GM12878 (cell line): ENCODE results near the gene KIF21B. TPM values are rescaled to one million over a fixed set of nuclear protein-coding genes. Genes with fewer than 3 reads are reported as not detected.

Source experiments
- ATAC-seq: fragments of 200-7000 bp; cut with Tn5 transposase; 3 replicates; pipeline ENCODE4 v1.9.1; 2020; ENCODE audit warnings: mild to moderate bottlenecking, moderate library complexity
- BruUV-seq: library from RNA; stranded (reverse); fragments of 400-500 nt; replicated peaks from 2 replicates; lab custom pipeline; 2021; lab: Mats Ljungman, UMichigan
- CTCF ChIA-PET: fragments of 300-600 bp; sonication (Branson Sonifier 250); formaldehyde crosslinking; extraction: SDS; loops from one replicate; lab custom pipeline; 2021; ENCODE audit warnings: inconsistent platforms; lab: Yijun Ruan, JAX
- POLR2A ChIA-PET: fragments of 350-600 bp; formaldehyde crosslinking; extraction: SDS; loops from one replicate; lab custom pipeline; 2021; ENCODE audit warnings: inconsistent platforms; lab: Charles Lee
- RAD21 ChIA-PET: fragments of 300-600 bp; sonication (Branson Sonifier 250); formaldehyde crosslinking; loops from one replicate; lab custom pipeline; 2023; ENCODE audit warnings: antibody characterized with exemption; ENCODE audit not compliant: unreplicated experiment; lab: Charles Lee
- SMC1A ChIA-PET: fragments of 300-600 bp; sonication (Branson Sonifier 250); formaldehyde crosslinking; loops from one replicate; lab custom pipeline; 2023; ENCODE audit not compliant: unreplicated experiment, uncharacterized antibody; lab: Charles Lee
- DNase-seq: peaks from one replicate; pipeline ENCODE4 v3.0.0-alpha.2; 2011; ENCODE audit warnings: low read depth, low spot score
- FAIRE-seq: peaks from 3 replicates; lab custom pipeline; 2011; peaks lifted over from hg19 to GRCh38; lab: Jason Lieb, UNC
- H2AFZ ChIP-seq: 2 replicates; pipeline ENCODE4 v1.6.0; 2011; ENCODE audit warnings: low read depth, low read length, control low read depth; ENCODE audit not compliant: control insufficient read depth
- H3K27ac ChIP-seq: 2 replicates; pipeline ENCODE4 v1.5.1; 2011; ENCODE audit warnings: control low read depth; ENCODE audit not compliant: control insufficient read depth, insufficient read depth
- H3K27me3 ChIP-seq, 2 experiments: replicated peaks in 1 of 2; 2 replicates each; pipeline versions ENCODE4 v1.6.0 to v1.6.1; 2011; ENCODE audit warnings: low read length in 1 of 2; ENCODE audit not compliant: control insufficient read depth in 2 of 2, insufficient read depth in 2 of 2
- H3K36me3 ChIP-seq, 2 experiments: 2 replicates each; pipeline ENCODE4 v1.5.1; 2011; ENCODE audit warnings: low read length in 1 of 2; ENCODE audit not compliant: control insufficient read depth in 2 of 2, insufficient read depth in 2 of 2
- H3K4me1 ChIP-seq: 2 replicates; pipeline ENCODE4 v1.6.1; 2011; ENCODE audit warnings: mild to moderate bottlenecking, low read length, moderate library complexity, mixed read lengths; ENCODE audit not compliant: control insufficient read depth, insufficient read depth
- H3K4me2 ChIP-seq: 2 replicates; pipeline ENCODE4 v1.6.0; 2011; ENCODE audit warnings: control low read depth; ENCODE audit not compliant: control insufficient read depth, insufficient read depth
- H3K4me3 ChIP-seq: fragments of 200-600 bp; sonication (generic); 2 replicates; pipeline ENCODE4 v1.5.1; 2016
- H3K79me2 ChIP-seq: 2 replicates; pipeline ENCODE4 v1.6.0; 2011; ENCODE audit warnings: low read length; ENCODE audit not compliant: control insufficient read depth, insufficient read depth
- H3K9ac ChIP-seq: 2 replicates; pipeline ENCODE4 v1.8.0; 2011; ENCODE audit warnings: low read length, control low read depth, mixed read lengths; ENCODE audit not compliant: control insufficient read depth, insufficient read depth
- H3K9me3 ChIP-seq: replicated peaks from 3 replicates; pipeline ENCODE4 v1.5.1; 2011; ENCODE audit warnings: mild to moderate bottlenecking, low read length; ENCODE audit not compliant: control insufficient read depth, insufficient read depth
- H4K20me1 ChIP-seq: 2 replicates; pipeline ENCODE4 v1.6.0; 2011; ENCODE audit not compliant: control insufficient read depth, insufficient read depth
- ATF3 ChIP-seq: IDR thresholded peaks from 2 replicates; pipeline ENCODE4 v1.6.1; 2011; ENCODE audit warnings: low read depth, mild to moderate bottlenecking, low read length, moderate library complexity, borderline replicate concordance; ENCODE audit errors: extremely low read depth
- CUX1 ChIP-seq: IDR thresholded peaks from 2 replicates; pipeline ENCODE4 v1.6.1; 2012; ENCODE audit warnings: improper control_type of control experiment, low read depth, low read length; ENCODE audit not compliant: insufficient replicate concordance
- ZNF274 ChIP-seq: IDR thresholded peaks from one replicate; pipeline ENCODE4 v1.8.0; 2011; ENCODE audit not compliant: insufficient read length, insufficient read depth
- WGBS: methylation state at CpG from one replicate; pipeline ENCODE4 v1.1.6; 2016; ENCODE audit warnings: low lambda C conversion rate; ENCODE audit not compliant: insufficient replicate concordance, insufficient coverage; ENCODE audit errors: missing lambda C conversion rate; 5-methylcytosine and 5-hydroxymethylcytosine counted together
- in situ Hi-C: fragments of 300-500 bp; cut with MboI; formaldehyde crosslinking; loops from 9 replicates; pipeline ENCODE4 v1.14.3; 2018; ENCODE audit warnings: mixed read lengths
- intact Hi-C: fragments of 100-400 bp; cut with micrococcal nuclease; formaldehyde crosslinking; loops from one replicate; pipeline ENCODE4 v1.14.2; 2022; ENCODE audit not compliant: unreplicated experiment
- polyA plus RNA-seq, 11 experiments: library from polyadenylated mRNA; depleted of rRNA in 4 of 11; unstranded in 6 of 11; stranded (reverse) in 5 of 11; fragments of >200 nt; fragmentation: Nextera tagmentation in 4 of 11; fragmentation: Illumina TruSeq in 1 of 11; extraction: Ambion mirVana in 4 of 11; extraction: Trizol in 1 of 11; gene quantifications; 1 replicate in 1 of 11; 2 replicates in 10 of 11; pipeline versions ENCODE4 v1.2.1 to v1.2.3, GENCODE V29; 2011 to 2016; ENCODE audit warnings: inconsistent platforms in 2 of 11, missing spikeins in 2 of 11, low read depth in 1 of 11
- total RNA-seq, 4 experiments: library from RNA; depleted of rRNA in 3 of 4; stranded (reverse); fragments of >200 nt in 3 of 4; fragmentation: Illumina TruSeq in 1 of 4; extraction: Trizol in 1 of 4; gene quantifications; 2 replicates each; pipeline versions ENCODE4 v1.2.1 to v1.2.3, GENCODE V29; 2013 to 2021

The KIF21B gene
- total and polyA plus RNA-seq, 10 of the 15 experiments (the other 5 are each of a cell fraction or from before 2014, with no cell fraction given), result 2.3 to 47.7 (median 12.6) TPM

GRCh38 chr1:200980873-200981272, 42.6 kb downstream of the KIF21B start:
- no peak for ATAC-seq
- H3K4me1 ChIP-seq, result no peaks in the 10 kb centered on the region
- no peak overlapping the region for H2AFZ ChIP-seq
- no peak overlapping the region for H3K4me3 ChIP-seq
- no TSS peak for BruUV-seq
- 96% methylated on average over 10 of the region's 10 CpGs for WGBS
- no peak overlapping the region for H3K27ac ChIP-seq
- CTCF ChIA-PET, result interaction anchor here (1.2 to 3.8 kb wide), 8 partner anchors 10 to 138 kb away, joined by 6 to 74 read pairs (median 20); no protein-coding TSS in a partner anchor
- H3K79me2 ChIP-seq, result no peaks in the 10 kb centered on the region
- intact Hi-C loops (no loop called here), in situ Hi-C loops (no loop called here)
- no peak for FAIRE-seq
- SMC1A ChIA-PET, result interaction anchor here (1.2 to 4.8 kb wide), 5 partner anchors 9 to 175 kb away, joined by 3 to 44 read pairs (median 7); no protein-coding TSS in a partner anchor
- POLR2A ChIA-PET, result no interaction called here
- no peak for DNase-seq
- H3K36me3 ChIP-seq, result peaks cover 0 to 21% of the 10 kb centered on the region in 2 experiments; a peak in 3 of 4 replicates
- RAD21 ChIA-PET, result interaction anchor here (0.6 to 2.9 kb wide), 4 partner anchors 30 to 61 kb away, joined by 3 to 19 read pairs (median 12); no protein-coding TSS in a partner anchor
- H3K9me3 ChIP-seq, result no peaks in the 10 kb centered on the region; the same call in 2 of the 3 replicates
- H3K4me2 ChIP-seq, result no peak overlapping the region
- TF ChIP-seq ATF3, result no peak
- no peak for TF ChIP-seq ZNF274
- no peak for TF ChIP-seq CUX1
- no peaks in the 10 kb centered on the region for H4K20me1 ChIP-seq
- no peaks in the 10 kb centered on the region for H3K27me3 ChIP-seq
- H3K9ac ChIP-seq, result no peak overlapping the region
